HCT116 (cell line): Measurements from ENCODE around the gene KCNQ4. TPM values are rescaled to one million over a fixed set of nuclear protein-coding genes. Genes with fewer than 3 reads are reported as not detected.

Experiments
- ATAC-seq: fragments of 200-7000 bp; cut with Tn5 transposase; 2 replicates; pipeline ENCODE4 v1.9.1; 2020; ENCODE audit warnings: mild to moderate bottlenecking, moderate library complexity
- BruUV-seq: library from RNA; stranded (reverse); fragments of 400-500 nt; replicated peaks from 2 replicates; lab custom pipeline; 2021; lab: Mats Ljungman, UMichigan
- CTCF ChIA-PET: fragments of 300-600 bp; sonication (Branson Sonifier 250); formaldehyde crosslinking; loops from one replicate; lab custom pipeline; 2021; ENCODE audit warnings: antibody characterized with exemption; lab: Charles Lee
- POLR2A ChIA-PET: fragments of 300-600, 350-600 bp; sonication (Branson Sonifier 250); formaldehyde crosslinking; loops from one replicate; lab custom pipeline; 2021; ENCODE audit warnings: antibody characterized with exemption; lab: Charles Lee
- RAD21 ChIA-PET, 2 experiments: fragments of 300-600 bp; sonication (Branson Sonifier 250); formaldehyde crosslinking; loops; one replicate each; lab custom pipeline; 2023; ENCODE audit warnings: low total read pairs in 2 of 2; ENCODE audit not compliant: uncharacterized antibody in 2 of 2, unreplicated experiment in 2 of 2, low non-redundant PET in 1 of 2; lab: Charles Lee
- DNase-seq: peaks from one replicate; pipeline ENCODE4 v3.0.0-alpha.2; 2010; ENCODE audit warnings: low read depth, low spot score
- H2AFZ ChIP-seq: fragments of 200-600 bp; shearing (Covaris generic), sonication (generic); 2 replicates; pipeline ENCODE4 v1.6.1; 2017; ENCODE audit warnings: low read depth, mixed run types, mixed read lengths, antibody characterized with exemption, low read length; ENCODE audit not compliant: poor library complexity, severe bottlenecking
- H3K27ac ChIP-seq: 2 replicates; pipeline ENCODE4 v1.5.1; 2012; ENCODE audit warnings: low read depth, low read length
- H3K27me3 ChIP-seq: fragments of 200-600 bp; sonication (generic); 2 replicates; pipeline ENCODE4 v1.6.1; 2016; ENCODE audit warnings: mixed run types, low read length, mixed read lengths; ENCODE audit not compliant: insufficient read depth
- H3K36me3 ChIP-seq, 2 experiments: fragments of 200-500 bp in 1 of 2; fragments of 200-600 bp in 1 of 2; sonication (Bioruptor generic) in 1 of 2; sonication (generic) in 1 of 2; 2 replicates each; pipeline versions ENCODE4 v1.5.1 to v1.6.1; 2014 to 2016; ENCODE audit warnings: low read length in 2 of 2, inconsistent platforms in 1 of 2, mixed read lengths in 1 of 2, mixed run types in 1 of 2; ENCODE audit not compliant: insufficient read depth in 2 of 2, control insufficient read depth in 1 of 2
- H3K4me1 ChIP-seq, 2 experiments: fragments of 200-600 bp in 1 of 2; sonication (generic) in 1 of 2; 2 replicates each; pipeline versions ENCODE4 v1.5.1 to v1.6.1; 2012 to 2017; ENCODE audit warnings: low read length in 2 of 2, inconsistent platforms in 1 of 2, mild to moderate bottlenecking in 1 of 2, mixed read lengths in 1 of 2, mixed run types in 1 of 2, moderate library complexity in 1 of 2; ENCODE audit not compliant: insufficient read depth in 2 of 2, control insufficient read depth in 1 of 2
- H3K4me2 ChIP-seq: fragments of 200-600 bp; sonication (generic); 2 replicates; pipeline ENCODE4 v1.6.1; 2017; ENCODE audit warnings: mixed run types, low read length, mixed read lengths
- H3K4me3 ChIP-seq, 2 experiments: fragments of 200-600 bp in 1 of 2; sonication (generic) in 1 of 2; replicated peaks in 1 of 2; 2 replicates each; pipeline ENCODE4 v1.5.1; 2011 to 2016; ENCODE audit warnings: low read length in 2 of 2, control low read depth in 1 of 2, low read depth in 1 of 2, mild to moderate bottlenecking in 1 of 2, mixed read lengths in 1 of 2, mixed run types in 1 of 2
- H3K79me2 ChIP-seq: fragments of 200-600 bp; sonication (generic); 2 replicates; pipeline ENCODE4 v1.6.1; 2017; ENCODE audit warnings: mild to moderate bottlenecking, mixed run types, low read length, moderate library complexity, mixed read lengths; ENCODE audit not compliant: insufficient read depth
- H3K9ac ChIP-seq: fragments of 200-600 bp; sonication (generic); 2 replicates; pipeline ENCODE4 v1.6.1; 2016; ENCODE audit warnings: low read length, mixed read lengths
- H3K9me2 ChIP-seq: fragments of 200-600 bp; sonication (generic), shearing (Covaris generic); 2 replicates; pipeline ENCODE4 v1.6.1; 2017; ENCODE audit warnings: mixed run types, mild to moderate bottlenecking, moderate library complexity; ENCODE audit not compliant: insufficient read depth
- H3K9me3 ChIP-seq, 2 experiments: fragments of 200-500 bp in 1 of 2; fragments of 200-600 bp in 1 of 2; sonication (Bioruptor generic) in 1 of 2; sonication (generic) in 1 of 2; 2 replicates each; pipeline ENCODE4 v1.6.1; 2014 to 2017; ENCODE audit warnings: low read length in 2 of 2, mixed read lengths in 2 of 2, inconsistent platforms in 1 of 2, low read depth in 1 of 2, mild to moderate bottlenecking in 1 of 2, mixed run types in 1 of 2, moderate library complexity in 1 of 2; ENCODE audit not compliant: control insufficient read depth in 1 of 2, insufficient read depth in 1 of 2
- H4K20me1 ChIP-seq: fragments of 200-600 bp; sonication (generic), shearing (Covaris generic); 2 replicates; pipeline ENCODE4 v1.6.1; 2017; ENCODE audit warnings: mixed run types, mild to moderate bottlenecking, moderate library complexity; ENCODE audit not compliant: insufficient read depth
- ATF3 ChIP-seq: IDR thresholded peaks from 2 replicates; pipeline ENCODE4 v1.6.1; 2012
- CBX3 ChIP-seq: IDR thresholded peaks from 2 replicates; pipeline ENCODE4 v1.6.1; 2012; ENCODE audit warnings: low read depth
- CEBPB ChIP-seq: IDR thresholded peaks from 2 replicates; pipeline ENCODE4 v1.6.1; 2012; ENCODE audit warnings: low read depth
- CTCF ChIP-seq, 3 experiments: fragments of 200-600 bp in 1 of 3; sonication (generic) in 1 of 3; IDR thresholded peaks in 2 of 3; conservative IDR thresholded peaks in 1 of 3; 2 replicates each; pipeline ENCODE4 v1.5.1; 2012 to 2017; ENCODE audit warnings: low read depth in 2 of 3, low read length in 2 of 3, antibody characterized with exemption in 1 of 3, borderline replicate concordance in 1 of 3, control low read depth in 1 of 3, mild to moderate bottlenecking in 1 of 3, mixed read lengths in 1 of 3, mixed run types in 1 of 3, moderate library complexity in 1 of 3; ENCODE audit not compliant: insufficient read depth in 1 of 3
- EGR1 ChIP-seq: IDR thresholded peaks from 2 replicates; pipeline ENCODE4 v1.6.1; 2012; ENCODE audit warnings: low read depth
- ELF1 ChIP-seq: IDR thresholded peaks from 2 replicates; pipeline ENCODE4 v1.6.1; 2012; ENCODE audit warnings: low read depth, borderline replicate concordance
- EZH2 ChIP-seq: fragments of 200-600 bp; sonication (generic); IDR thresholded peaks from 2 replicates; pipeline ENCODE4 v1.6.1; 2017; ENCODE audit warnings: antibody characterized with exemption, mixed run types
- EZH2phosphoT487 ChIP-seq: fragments of 200-600 bp; IDR thresholded peaks from 2 replicates; pipeline ENCODE4 v1.6.1; 2018; ENCODE audit warnings: antibody characterized with exemption, borderline replicate concordance
- FOSL1 ChIP-seq: IDR thresholded peaks from 2 replicates; pipeline ENCODE4 v1.6.1; 2012; ENCODE audit warnings: low read depth
- JUND ChIP-seq: IDR thresholded peaks from 2 replicates; pipeline ENCODE4 v1.6.1; 2012
- MAX ChIP-seq: IDR thresholded peaks from 2 replicates; pipeline ENCODE4 v1.6.1; 2012
- POLR2A ChIP-seq: IDR thresholded peaks from 2 replicates; pipeline ENCODE4 v1.7.0; 2011; ENCODE audit warnings: borderline replicate concordance; ENCODE audit not compliant: insufficient read depth, insufficient read length; ENCODE audit errors: extremely low read depth
- POLR2AphosphoS5 ChIP-seq: IDR thresholded peaks from 2 replicates; pipeline ENCODE4 v1.6.1; 2011; ENCODE audit warnings: mild to moderate bottlenecking, low read depth, low read length, moderate library complexity
- SP1 ChIP-seq: IDR thresholded peaks from 2 replicates; pipeline ENCODE4 v1.6.1; 2012; ENCODE audit warnings: low read depth
- TCF7L2 ChIP-seq: IDR thresholded peaks from 2 replicates; pipeline ENCODE4 v1.7.0; 2011; ENCODE audit warnings: borderline replicate concordance, inconsistent platforms; ENCODE audit not compliant: insufficient read depth, insufficient read length; ENCODE audit errors: extremely low read depth
- YY1 ChIP-seq: IDR thresholded peaks from 2 replicates; pipeline ENCODE4 v1.6.1; 2011; ENCODE audit warnings: low read length, low read depth, moderate library complexity, mild to moderate bottlenecking; ENCODE audit not compliant: insufficient replicate concordance; ENCODE audit errors: extremely low read depth
- ZNF274 ChIP-seq: fragments of 200-500 bp; sonication (Bioruptor generic); IDR thresholded peaks from 2 replicates; pipeline ENCODE4 v1.6.1; 2014; ENCODE audit warnings: mild to moderate bottlenecking, low read depth, low read length, inconsistent platforms
- intact Hi-C: fragments of 100-400 bp; cut with micrococcal nuclease; formaldehyde crosslinking; loops from 2 replicates; pipeline ENCODE4 v1.10.0; 2022
- total RNA-seq: library from RNA; stranded (reverse); gene quantifications from one replicate; pipeline ENCODE4 v1.2.1, GENCODE V29; 2021; ENCODE audit not compliant: unreplicated experiment

KCNQ4 gene
- total RNA-seq, 1 experiment from 2014 or later, result 4.1 TPM

- no peaks in the 10 kb centered on the region for H3K9me3 ChIP-seq
- POLR2A ChIA-PET, result no interaction called here
- TF ChIP-seq TCF7L2 (no peak), CTCF (IDR thresholded peaks at IDR 0.05 in 2 of 3, conservative IDR thresholded peaks at IDR 0.05 in 1 of 3; ENCODE audit: borderline replicate concordance in 1 of 3, insufficient read depth in 1 of 3, low read depth in 2 of 3, low read length in 2 of 3) (no peak), MAX (no peak), EGR1 (no peak), CBX3 (no peak), EZH2phosphoT487 (no peak), YY1 (no peak), SP1 (no peak), FOSL1 (no peak), JUND (no peak), ZNF274 (no peak), POLR2AphosphoS5 (no peak), CEBPB (no peak), POLR2A (no peak), ELF1 (no peak), EZH2 (no peak), ATF3 (no peak)
- intact Hi-C loops, result no loop called here
- no peaks in the 10 kb centered on the region for H3K9me2 ChIP-seq
- H3K27ac ChIP-seq, result no peak overlapping the region
- no peak for ATAC-seq
- CTCF ChIA-PET, result interaction anchor here (3.8 kb wide), 1 partner anchor 7 kb away, joined by 21 read pairs; no protein-coding TSS in a partner anchor
- H3K4me3 ChIP-seq, result no peak overlapping the region
- DNase-seq, result no peak
- no peak overlapping the region for H3K4me2 ChIP-seq
- RAD21 ChIA-PET, result no interaction called here
- no peaks in the 10 kb centered on the region for H4K20me1 ChIP-seq
- no peak overlapping the region for H2AFZ ChIP-seq
- no peaks in the 10 kb centered on the region for H3K4me1 ChIP-seq
- no TSS peak for BruUV-seq
- H3K27me3 ChIP-seq, result no peaks in the 10 kb centered on the region
- no peak overlapping the region for H3K9ac ChIP-seq
- H3K79me2 ChIP-seq, result no peaks in the 10 kb centered on the region
- peaks cover 19 to 25% of the 10 kb centered on the region in 2 experiments; a peak in 3 of 4 replicates for H3K36me3 ChIP-seq
Measured at GRCh38 chr1:40766560-40766959, 17.0 kb upstream of the KCNQ4 start.
